Sigmoid colon (tissue), 4 donors: ENCODE measurements around the gene TM9SF4.

ENCODE experiments used
- EP300 ChIP-seq, 4 donors: sonication (generic); formaldehyde crosslinking; IDR thresholded peaks; one replicate each; pipeline ENCODE4 v1.6.1; 2017; ENCODE audit warnings: antibody characterized with exemption in 4 of 4
- POLR2A ChIP-seq, 2 donors: fragments of 450-650 bp; IDR thresholded peaks; one replicate each; pipeline ENCODE4 v1.6.1; 2016; ENCODE audit warnings: antibody characterized with exemption in 2 of 2, mild to moderate bottlenecking in 2 of 2, moderate library complexity in 2 of 2
- POLR2AphosphoS5 ChIP-seq, 4 donors: sonication (generic); formaldehyde crosslinking; IDR thresholded peaks; one replicate each; pipeline ENCODE4 v1.6.1; 2017; ENCODE audit warnings: antibody characterized with exemption in 4 of 4
- TF ChIP-seq, protein P1 (sequence below), 4 experiments: fragments of 450-650 bp in 3 of 4; fragments of 200-600 bp in 1 of 4; IDR thresholded peaks; one replicate each; pipeline ENCODE4 v1.5.1; 2016 to 2019; ENCODE audit warnings: antibody characterized with exemption in 4 of 4, mild to moderate bottlenecking in 3 of 4, moderate library complexity in 2 of 4

DNA sequence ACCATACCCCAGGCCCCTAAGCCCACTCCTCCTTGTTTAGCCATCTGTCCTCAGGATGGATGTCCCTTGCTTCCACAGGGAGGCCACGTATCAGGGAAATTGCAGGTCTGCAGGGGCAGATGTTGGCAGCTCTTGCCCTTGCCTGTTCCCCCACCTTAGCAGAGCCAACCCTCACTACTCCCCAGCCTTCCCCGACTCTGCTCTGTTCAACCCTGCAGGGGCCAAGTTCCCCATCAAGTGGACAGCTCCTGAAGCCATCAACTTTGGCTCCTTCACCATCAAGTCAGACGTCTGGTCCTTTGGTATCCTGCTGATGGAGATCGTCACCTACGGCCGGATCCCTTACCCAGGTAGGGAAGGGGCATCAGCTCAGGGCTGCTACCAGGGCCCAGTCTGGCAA lies 10.7 kb upstream of the TM9SF4 start:
- TF ChIP-seq, protein P1, sequence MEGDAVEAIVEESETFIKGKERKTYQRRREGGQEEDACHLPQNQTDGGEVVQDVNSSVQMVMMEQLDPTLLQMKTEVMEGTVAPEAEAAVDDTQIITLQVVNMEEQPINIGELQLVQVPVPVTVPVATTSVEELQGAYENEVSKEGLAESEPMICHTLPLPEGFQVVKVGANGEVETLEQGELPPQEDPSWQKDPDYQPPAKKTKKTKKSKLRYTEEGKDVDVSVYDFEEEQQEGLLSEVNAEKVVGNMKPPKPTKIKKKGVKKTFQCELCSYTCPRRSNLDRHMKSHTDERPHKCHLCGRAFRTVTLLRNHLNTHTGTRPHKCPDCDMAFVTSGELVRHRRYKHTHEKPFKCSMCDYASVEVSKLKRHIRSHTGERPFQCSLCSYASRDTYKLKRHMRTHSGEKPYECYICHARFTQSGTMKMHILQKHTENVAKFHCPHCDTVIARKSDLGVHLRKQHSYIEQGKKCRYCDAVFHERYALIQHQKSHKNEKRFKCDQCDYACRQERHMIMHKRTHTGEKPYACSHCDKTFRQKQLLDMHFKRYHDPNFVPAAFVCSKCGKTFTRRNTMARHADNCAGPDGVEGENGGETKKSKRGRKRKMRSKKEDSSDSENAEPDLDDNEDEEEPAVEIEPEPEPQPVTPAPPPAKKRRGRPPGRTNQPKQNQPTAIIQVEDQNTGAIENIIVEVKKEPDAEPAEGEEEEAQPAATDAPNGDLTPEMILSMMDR (IDR thresholded peaks at IDR 0.05): no peak
- TF ChIP-seq POLR2AphosphoS5 (IDR thresholded peaks at IDR 0.05) (no peak), POLR2A (IDR thresholded peaks at IDR 0.05) (no peak), EP300 (IDR thresholded peaks at IDR 0.05) (no peak)
